ENCODE measurements around the gene DCAF17.
"Not testable (repeated sequence)": the region's sequence is repeated elsewhere in the genome, so short reads cannot be mapped to it uniquely, and the experiment has no call there.

DCAF17 gene

GRCh38 chr2:171459498-171459897 lies 25.5 kb downstream of the DCAF17 start:
- no peak for DNase-seq (ENCODE audit: low spot score)

GRCh38 chr2:171460537-171460936 lies 26.5 kb downstream of the DCAF17 start:
- no peak for DNase-seq (ENCODE audit: low spot score)

- DNase-seq (ENCODE audit: low spot score), result no peak
These were observed 35.1 kb downstream of the DCAF17 start for GRCh38 chr2:171469176-171469575.

- no peak for DNase-seq (ENCODE audit: low spot score)
These were observed 36.1 kb downstream of the DCAF17 start for GRCh38 chr2:171470129-171470528.

GRCh38 chr2:171475979-171476378 lies 42.0 kb downstream of the DCAF17 start:
- DNase-seq (ENCODE audit: low spot score), result no peak

GRCh38 chr2:171478345-171478744 lies 44.3 kb downstream of the DCAF17 start:
- no peak for DNase-seq (ENCODE audit: low spot score)

- DNase-seq (ENCODE audit: low spot score), result no peak
These were observed 45.3 kb downstream of the DCAF17 start for GRCh38 chr2:171479154-171479814.

- DNase-seq (ENCODE audit: low spot score), result no peak
These were observed 46.9 kb downstream of the DCAF17 start for GRCh38 chr2:171480908-171481307.

- no peak for DNase-seq (ENCODE audit: low spot score)
These were observed 48.3 kb downstream of the DCAF17 start for GRCh38 chr2:171482308-171482707.

GRCh38 chr2:171482877-171483276 lies 48.9 kb downstream of the DCAF17 start:
- DNase-seq (ENCODE audit: low spot score), result no peak

- no peak for DNase-seq (ENCODE audit: low spot score)
These were observed 49.8 kb downstream of the DCAF17 start for GRCh38 chr2:171483793-171484192.

- DNase-seq (ENCODE audit: low spot score), result no peak
These were observed 51.1 kb downstream of the DCAF17 start for GRCh38 chr2:171485116-171485515.

GRCh38 chr2:171487201-171487600 lies 53.2 kb downstream of the DCAF17 start:
- DNase-seq (ENCODE audit: low spot score), result no peak

- no peak for DNase-seq (ENCODE audit: low spot score)
These were observed 53.8 kb downstream of the DCAF17 start for GRCh38 chr2:171487803-171488259.

- DNase-seq (ENCODE audit: low spot score), result no peak
These were observed 56.6 kb downstream of the DCAF17 start for GRCh38 chr2:171490577-171490976.

GRCh38 chr2:171491292-171491691 lies 57.3 kb downstream of the DCAF17 start:
- DNase-seq (ENCODE audit: low spot score), result no peak

- DNase-seq (ENCODE audit: low spot score), result no peak
These were observed 58.6 kb downstream of the DCAF17 start for GRCh38 chr2:171492664-171493063.

GRCh38 chr2:171497664-171498063 lies 63.6 kb downstream of the DCAF17 start:
- DNase-seq (ENCODE audit: low spot score), result not testable (repeated sequence)

- DNase-seq (ENCODE audit: low spot score), result no peak
These were observed 71.3 kb downstream of the DCAF17 start for GRCh38 chr2:171505374-171505773.

GRCh38 chr2:171509945-171510731 lies 76.1 kb downstream of the DCAF17 start:
- DNase-seq (ENCODE audit: low spot score), result no peak

GRCh38 chr2:171512014-171512413 lies 78.0 kb downstream of the DCAF17 start:
- DNase-seq (ENCODE audit: low spot score), result no peak

- no peak for DNase-seq (ENCODE audit: low spot score)
These were observed 78.7 kb downstream of the DCAF17 start for GRCh38 chr2:171512683-171513195.

GRCh38 chr2:171513719-171514160 lies 79.7 kb downstream of the DCAF17 start:
- DNase-seq (ENCODE audit: low spot score), result no peak

All from RKO (cell line).